Vagina (tissue), 2 donors: ENCODE results near the gene ZNF107. TPM values are rescaled to one million over a fixed set of nuclear protein-coding genes. Genes with fewer than 3 reads are reported as not detected.

Source experiments
- DNase-seq, 2 donors: peaks; one replicate each; pipeline ENCODE4 v3.0.0-alpha.2; 2017; ENCODE audit errors: extremely low spot score in 2 of 2
- H3K27ac ChIP-seq: fragments of 200-600 bp; sonication (generic); one replicate; pipeline ENCODE4 v1.5.1; 2019
- H3K27me3 ChIP-seq: fragments of 200-600 bp; sonication (generic); one replicate; pipeline ENCODE4 v1.5.1; 2019
- H3K36me3 ChIP-seq, 2 donors: fragments of 200-600 bp; sonication (generic); one replicate each; pipeline ENCODE4 v1.5.1; 2017 to 2019
- H3K4me1 ChIP-seq: fragments of 200-600 bp; sonication (generic); one replicate; pipeline ENCODE4 v1.5.1; 2019
- H3K4me3 ChIP-seq, 2 donors: fragments of 200-600 bp; sonication (generic); 1 replicate in 1 of 2; 2 replicates in 1 of 2; pipeline ENCODE4 v1.5.1; 2016 to 2019
- H3K9me3 ChIP-seq: fragments of 200-600 bp; sonication (generic); one replicate; pipeline ENCODE4 v1.5.1; 2019
- CTCF ChIP-seq, 3 experiments: fragments of 450-650 bp in 2 of 3; fragments of 200-600 bp in 1 of 3; sonication (generic) in 1 of 3; IDR thresholded peaks; one replicate each; pipeline ENCODE4 v1.5.1; 2017 to 2019; ENCODE audit warnings: antibody characterized with exemption in 3 of 3, mild to moderate bottlenecking in 2 of 3, moderate library complexity in 2 of 3
- POLR2A ChIP-seq, 2 donors: fragments of 450-650 bp; IDR thresholded peaks; one replicate each; pipeline ENCODE4 v1.6.1; 2017; ENCODE audit warnings: antibody characterized with exemption in 2 of 2, mild to moderate bottlenecking in 2 of 2, moderate library complexity in 2 of 2
- POLR2AphosphoS5 ChIP-seq, 2 donors: sonication (generic); formaldehyde crosslinking; IDR thresholded peaks; one replicate each; pipeline ENCODE4 v1.9.0; 2017; ENCODE audit warnings: antibody characterized with exemption in 2 of 2, mild to moderate bottlenecking in 2 of 2, low read depth in 1 of 2; ENCODE audit not compliant: insufficient read depth in 1 of 2
- intact Hi-C: fragments of 100-400 bp; cut with DNase I; formaldehyde crosslinking; loops from one replicate; pipeline ENCODE4 v1.15.1; 2023
- total RNA-seq: library from RNA; depleted of rRNA; stranded (reverse); fragments of >200 nt; gene quantifications from one replicate; pipeline ENCODE4 v1.2.3, GENCODE V29; 2016

ZNF107 gene
- total RNA-seq, 1 donor from 2014 or later: 9.3 TPM

GRCh38 chr7:64672414-64672813 is 6.5 kb downstream of the ZNF107 start:
- intact Hi-C loops: no loop called here
- Histone ChIP-seq H3K4me1 (peaks cover 32% of the 10 kb centered on the region), H3K27me3 (no peaks in the 10 kb centered on the region), H3K4me3 (no peak overlapping the region), H3K27ac (no peak overlapping the region), H3K9me3 (no peaks in the 10 kb centered on the region), H3K36me3 (peaks cover 0 to 7% of the 10 kb centered on the region in 2 donors)
- no peak for DNase-seq
- TF ChIP-seq POLR2A (IDR thresholded peaks at IDR 0.05): no peak
- no peak for TF ChIP-seq CTCF (IDR thresholded peaks at IDR 0.05)
- no peak for TF ChIP-seq POLR2AphosphoS5 (IDR thresholded peaks at IDR 0.05; ENCODE audit: insufficient read depth in 1 of 2, low read depth in 1 of 2)

GRCh38 chr7:64685091-64685490 is 19.2 kb downstream of the ZNF107 start:
- Histone ChIP-seq H3K4me3 (no peak overlapping the region), H3K9me3 (no peaks in the 10 kb centered on the region), H3K36me3 (peaks cover 0 to 31% of the 10 kb centered on the region in 2 donors), H3K27me3 (no peaks in the 10 kb centered on the region), H3K4me1 (peaks cover 13% of the 10 kb centered on the region), H3K27ac (no peak overlapping the region)
- DNase-seq: no peak
- intact Hi-C loops: no loop called here
- no peak for TF ChIP-seq POLR2AphosphoS5 (IDR thresholded peaks at IDR 0.05; ENCODE audit: insufficient read depth in 1 of 2, low read depth in 1 of 2)
- no peak for TF ChIP-seq CTCF (IDR thresholded peaks at IDR 0.05)
- TF ChIP-seq POLR2A (IDR thresholded peaks at IDR 0.05): no peak

GRCh38 chr7:64685741-64686140 is 19.8 kb downstream of the ZNF107 start:
- no peak overlapping the region for H3K4me3 ChIP-seq
- H3K4me1 ChIP-seq: peaks cover 17% of the 10 kb centered on the region
- no peaks in the 10 kb centered on the region for H3K9me3 ChIP-seq
- H3K27ac ChIP-seq: peak overlapping the region; percentile 21
- no peaks in the 10 kb centered on the region for H3K27me3 ChIP-seq
- no peak for DNase-seq
- intact Hi-C loops: no loop called here
- TF ChIP-seq POLR2AphosphoS5 (IDR thresholded peaks at IDR 0.05; ENCODE audit: insufficient read depth in 1 of 2, low read depth in 1 of 2) (peak in 1 of 2 donors; percentile 35), CTCF (IDR thresholded peaks at IDR 0.05) (no peak), POLR2A (IDR thresholded peaks at IDR 0.05) (no peak)
- peaks cover 0 to 30% of the 10 kb centered on the region in 2 donors for H3K36me3 ChIP-seq

- no peaks in the 10 kb centered on the region for H3K27me3 ChIP-seq
- peaks cover 0 to 28% of the 10 kb centered on the region in 2 donors for H3K36me3 ChIP-seq
- intact Hi-C loops: no loop called here
- no peak overlapping the region for H3K4me3 ChIP-seq
- TF ChIP-seq POLR2AphosphoS5 (IDR thresholded peaks at IDR 0.05; ENCODE audit: insufficient read depth in 1 of 2, low read depth in 1 of 2) (no peak), CTCF (IDR thresholded peaks at IDR 0.05) (no peak), POLR2A (IDR thresholded peaks at IDR 0.05) (no peak)
- peaks cover 17% of the 10 kb centered on the region for H3K4me1 ChIP-seq
- no peak for DNase-seq
- no peaks in the 10 kb centered on the region for H3K9me3 ChIP-seq
- H3K27ac ChIP-seq: peak overlapping the region; percentile 21
Measured at GRCh38 chr7:64686493-64687184, 20.7 kb downstream of the ZNF107 start.

- no peak overlapping the region for H3K27ac ChIP-seq
- TF ChIP-seq POLR2A (IDR thresholded peaks at IDR 0.05): no peak
- peaks cover 17% of the 10 kb centered on the region for H3K4me1 ChIP-seq
- H3K27me3 ChIP-seq: no peaks in the 10 kb centered on the region
- peaks cover 0 to 33% of the 10 kb centered on the region in 2 donors for H3K36me3 ChIP-seq
- DNase-seq: no peak
- no peak overlapping the region for H3K4me3 ChIP-seq
- intact Hi-C loops: no loop called here
- H3K9me3 ChIP-seq: no peaks in the 10 kb centered on the region
Measured at GRCh38 chr7:64687249-64687648, 21.3 kb downstream of the ZNF107 start.
